NCI-H345 treated with DMSO at 0.1 percent for 48 hours (cell line): ENCODE measurements around the gene PRPS1.
A peak's percentile ranks its signal among the peaks of the same experiment; 100 is the strongest.
"Not testable (repeated sequence)": the region's sequence is repeated elsewhere in the genome, so short reads cannot be mapped to it uniquely, and the experiment has no call there.

Experiments used
- DNase-seq: peaks from one replicate; lab custom pipeline; 2025; ENCODE audit not compliant: unreplicated experiment; lab: John Stamatoyannopoulos, UW

The PRPS1 gene

GRCh38 chrX:107627838-107628661, at the start of gene PRPS1:
TSS of gene PRPS1 (plus strand) at chrX:107628510. CDS start at chrX:107628629, 119 bp downstream.
- peak; percentile 94 for DNase-seq

GRCh38 chrX:107579956-107580355, 48.4 kb upstream of the PRPS1 start:
- DNase-seq: no peak

- no peak for DNase-seq
These were observed 46.4 kb upstream of the PRPS1 start for GRCh38 chrX:107581923-107582322.

- DNase-seq: no peak
These were observed 39.1 kb upstream of the PRPS1 start for GRCh38 chrX:107589243-107589642.

GRCh38 chrX:107596651-107597050, 31.7 kb upstream of the PRPS1 start:
- DNase-seq: no peak

GRCh38 chrX:107597264-107597663, 31.0 kb upstream of the PRPS1 start:
- DNase-seq: no peak

GRCh38 chrX:107597791-107598190, 30.5 kb upstream of the PRPS1 start:
- DNase-seq: no peak

- DNase-seq: no peak
These were observed 28.9 kb upstream of the PRPS1 start for GRCh38 chrX:107599450-107599861.

- DNase-seq: no peak
These were observed 27.9 kb upstream of the PRPS1 start for GRCh38 chrX:107600366-107600765.

- no peak for DNase-seq
These were observed 27.0 kb upstream of the PRPS1 start for GRCh38 chrX:107601326-107601725.

GRCh38 chrX:107601759-107602158, 26.6 kb upstream of the PRPS1 start:
- no peak for DNase-seq

- DNase-seq: no peak
These were observed 25.5 kb upstream of the PRPS1 start for GRCh38 chrX:107602694-107603239.

- no peak for DNase-seq
These were observed 24.7 kb upstream of the PRPS1 start for GRCh38 chrX:107603429-107604159.

- DNase-seq: not testable (repeated sequence)
These were observed 19.2 kb upstream of the PRPS1 start for GRCh38 chrX:107609061-107609460.

GRCh38 chrX:107610667-107611066, 17.6 kb upstream of the PRPS1 start:
- DNase-seq: no peak

GRCh38 chrX:107619885-107620322, 8.4 kb upstream of the PRPS1 start:
- no peak for DNase-seq

- no peak for DNase-seq
These were observed 3.4 kb upstream of the PRPS1 start for GRCh38 chrX:107624893-107625292.

GRCh38 chrX:107625739-107626138, 2.6 kb upstream of the PRPS1 start:
- no peak for DNase-seq

GRCh38 chrX:107626481-107626880, 1.8 kb upstream of the PRPS1 start:
- no peak for DNase-seq

GRCh38 chrX:107626916-107627315, 1.4 kb upstream of the PRPS1 start:
- peak; percentile 1 for DNase-seq

- DNase-seq: peak; percentile 5
These were observed 591 bp downstream of the PRPS1 start for GRCh38 chrX:107628662-107629539.
